ENCODE results near the gene NOS1.

NOS1 gene

DNA sequence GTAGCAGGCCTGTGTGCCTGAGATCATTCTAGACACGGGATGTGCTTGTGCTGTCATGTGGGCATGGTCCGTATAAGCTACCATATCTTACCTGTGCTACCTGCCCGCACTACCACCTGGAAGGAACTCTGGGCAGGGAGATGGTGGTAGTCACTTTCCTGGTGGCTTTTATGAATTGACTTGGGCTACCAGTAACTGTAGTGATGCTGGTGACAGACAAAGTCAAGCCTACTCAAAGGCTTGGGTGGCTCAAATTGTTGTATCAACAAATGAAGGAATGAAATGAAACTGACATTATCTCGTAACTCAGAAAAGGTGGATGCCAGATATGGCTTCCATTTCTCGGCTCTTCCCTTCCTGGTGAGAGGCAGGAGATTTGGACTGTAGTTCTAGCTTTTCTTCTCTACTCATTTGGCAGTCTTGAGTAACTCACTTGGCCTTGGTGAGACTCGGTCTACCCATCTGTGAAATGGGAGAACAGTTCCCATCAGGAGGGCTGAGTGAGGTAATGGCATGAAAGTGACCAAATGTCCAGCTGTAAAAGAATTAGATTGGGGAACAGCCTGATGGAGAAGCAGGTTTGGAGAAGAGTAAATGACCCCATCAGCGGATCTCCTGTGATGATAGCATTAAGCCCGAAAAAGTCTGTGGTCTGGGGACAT, 81.3 kb downstream of the NOS1 start:
- ChIA-PET CTCF (no interaction called here), POLR2A (ENCODE audit: low non-redundant PET) (no interaction called here)
- TF ChIP-seq, protein P1, sequence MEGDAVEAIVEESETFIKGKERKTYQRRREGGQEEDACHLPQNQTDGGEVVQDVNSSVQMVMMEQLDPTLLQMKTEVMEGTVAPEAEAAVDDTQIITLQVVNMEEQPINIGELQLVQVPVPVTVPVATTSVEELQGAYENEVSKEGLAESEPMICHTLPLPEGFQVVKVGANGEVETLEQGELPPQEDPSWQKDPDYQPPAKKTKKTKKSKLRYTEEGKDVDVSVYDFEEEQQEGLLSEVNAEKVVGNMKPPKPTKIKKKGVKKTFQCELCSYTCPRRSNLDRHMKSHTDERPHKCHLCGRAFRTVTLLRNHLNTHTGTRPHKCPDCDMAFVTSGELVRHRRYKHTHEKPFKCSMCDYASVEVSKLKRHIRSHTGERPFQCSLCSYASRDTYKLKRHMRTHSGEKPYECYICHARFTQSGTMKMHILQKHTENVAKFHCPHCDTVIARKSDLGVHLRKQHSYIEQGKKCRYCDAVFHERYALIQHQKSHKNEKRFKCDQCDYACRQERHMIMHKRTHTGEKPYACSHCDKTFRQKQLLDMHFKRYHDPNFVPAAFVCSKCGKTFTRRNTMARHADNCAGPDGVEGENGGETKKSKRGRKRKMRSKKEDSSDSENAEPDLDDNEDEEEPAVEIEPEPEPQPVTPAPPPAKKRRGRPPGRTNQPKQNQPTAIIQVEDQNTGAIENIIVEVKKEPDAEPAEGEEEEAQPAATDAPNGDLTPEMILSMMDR (conservative IDR thresholded peaks at IDR 0.05; ENCODE audit: low read depth), result no peak

DNA sequence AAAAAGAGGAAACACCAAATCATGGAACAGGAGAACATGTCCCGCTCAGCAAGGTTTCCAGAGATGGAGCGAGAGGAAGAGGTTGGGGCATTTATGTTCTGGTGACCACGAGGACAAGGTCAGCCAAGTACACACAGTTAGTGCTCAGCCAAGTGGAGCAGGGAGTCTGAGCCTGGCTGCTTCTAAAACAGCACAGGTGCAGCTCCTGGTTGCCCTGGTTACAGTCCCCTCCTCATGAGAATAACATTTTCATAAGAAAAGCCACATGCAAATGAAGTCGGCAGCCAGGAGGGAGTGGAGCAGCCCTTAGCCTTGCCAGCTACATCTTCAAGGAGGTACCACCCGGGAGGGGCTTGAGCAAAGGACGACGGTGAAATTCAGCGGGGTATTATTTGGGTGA, 81.8 kb downstream of the NOS1 start:
- DNase-seq (ENCODE audit: low spot score), result no peak
- CTCF ChIA-PET, result no interaction called here
- POLR2A ChIA-PET (ENCODE audit: low non-redundant PET), result no interaction called here
- no peak overlapping the region for H3K27ac ChIP-seq
- TF ChIP-seq, protein P1 (conservative IDR thresholded peaks at IDR 0.05; ENCODE audit: low read depth), result no peak

More for the DNA sequence above, 81.3 kb downstream of the NOS1 start:
- no peak for DNase-seq (ENCODE audit: low spot score)
- no peak overlapping the region for H3K27ac ChIP-seq

DNA sequence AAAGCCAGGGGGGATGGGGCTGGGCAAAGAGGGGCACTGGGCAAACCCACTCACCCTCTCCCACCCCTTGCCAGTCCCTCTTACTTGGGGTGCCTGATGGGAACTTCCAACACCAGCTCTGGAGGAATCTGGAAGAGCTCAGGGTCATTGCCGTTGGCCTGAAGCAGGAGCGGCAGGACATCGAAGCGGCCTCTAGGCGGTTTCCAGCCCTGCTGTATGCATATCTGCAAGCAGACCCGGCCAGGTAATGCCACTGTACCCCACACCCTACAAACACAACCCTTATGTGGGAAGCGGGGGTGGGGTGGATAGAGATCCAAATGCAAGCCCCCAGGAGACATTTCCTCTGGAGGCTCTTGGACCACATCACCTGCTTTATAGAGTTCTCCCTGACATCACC, 83.6 kb downstream of the NOS1 start:
- ChIA-PET POLR2A (ENCODE audit: low non-redundant PET) (no interaction called here), CTCF (interaction anchor here (1.3 kb wide), 1 partner anchor 89 kb away, joined by 6 read pairs; no protein-coding TSS in a partner anchor)
- DNase-seq (ENCODE audit: low spot score), result no peak
- TF ChIP-seq, protein P1 (conservative IDR thresholded peaks at IDR 0.05; ENCODE audit: low read depth), result no peak
- no peak overlapping the region for H3K27ac ChIP-seq

DNA sequence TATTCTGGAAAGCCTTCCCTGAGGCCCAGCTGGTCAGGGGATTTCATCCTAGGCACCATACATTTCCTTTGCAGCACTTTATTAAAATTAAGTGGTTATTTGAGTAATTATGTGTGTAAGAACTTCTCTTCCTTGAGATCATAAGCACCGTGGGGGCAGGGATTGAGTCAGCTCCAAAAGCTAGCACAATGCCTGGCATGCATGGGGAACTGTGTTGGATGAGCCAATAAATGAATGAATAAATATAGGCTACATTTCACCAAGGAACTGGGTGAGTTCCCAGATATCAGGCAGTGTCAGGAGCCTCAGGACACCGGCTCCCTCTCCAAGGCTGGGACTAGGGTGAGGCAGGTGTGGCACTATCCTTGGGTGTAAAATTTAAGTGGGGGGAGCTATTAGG, 88.3 kb downstream of the NOS1 start:
- POLR2A ChIA-PET (ENCODE audit: low non-redundant PET), result no interaction called here

DNA sequence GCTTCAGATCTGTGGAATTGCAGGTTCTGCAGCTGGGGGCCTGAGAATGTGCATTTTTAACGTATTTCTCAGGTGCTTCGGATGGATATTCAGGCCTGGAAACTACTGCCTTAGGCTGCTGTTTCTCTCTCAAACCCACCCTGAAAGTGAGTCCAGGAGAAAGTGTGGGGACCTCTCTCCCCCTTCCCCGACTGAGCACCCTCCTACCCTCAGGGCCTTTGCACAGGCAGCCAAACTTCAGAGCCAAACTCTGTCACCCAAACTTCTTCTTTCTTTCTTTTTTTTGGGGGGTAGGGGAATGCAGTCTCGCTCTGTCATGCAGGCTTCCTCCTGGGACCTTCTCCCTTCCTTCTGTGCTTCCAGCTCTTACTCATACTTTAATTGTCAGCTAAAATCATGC, 88.7 kb downstream of the NOS1 start:
- POLR2A ChIA-PET (ENCODE audit: low non-redundant PET), result no interaction called here
- TF ChIP-seq, protein P1 (conservative IDR thresholded peaks at IDR 0.05; ENCODE audit: low read depth), result no peak
- no peak for DNase-seq (ENCODE audit: low spot score)
- H3K27ac ChIP-seq, result no peak overlapping the region
- CTCF ChIA-PET, result no interaction called here

More for the DNA sequence above, 88.3 kb downstream of the NOS1 start:
- TF ChIP-seq, protein P1 (conservative IDR thresholded peaks at IDR 0.05; ENCODE audit: low read depth), result no peak
- CTCF ChIA-PET, result no interaction called here
- H3K27ac ChIP-seq, result no peak overlapping the region
- DNase-seq (ENCODE audit: low spot score), result no peak

DNA sequence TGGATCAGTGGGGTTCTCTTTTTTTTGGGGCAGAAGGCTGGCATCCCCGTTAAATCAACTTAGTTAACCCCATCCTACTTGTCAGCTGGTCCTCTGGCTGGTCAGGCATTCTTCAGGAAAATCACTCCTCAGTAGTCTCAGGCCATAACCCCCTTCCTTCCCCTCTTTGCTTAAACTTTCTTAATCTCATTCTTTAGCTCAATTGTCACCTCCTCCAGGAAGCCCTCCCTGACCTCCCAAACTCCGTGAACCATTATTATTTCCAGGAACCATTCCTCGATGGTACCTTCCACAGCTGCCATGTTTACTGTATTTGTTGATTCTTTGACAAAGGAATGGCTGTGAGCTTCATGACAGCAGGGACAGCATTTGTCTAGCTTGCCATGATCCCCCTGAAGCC, 98.7 kb downstream of the NOS1 start:
- ChIA-PET CTCF (interaction anchor here (0.5 kb wide), 1 partner anchor 11 kb away, joined by 3 read pairs; no protein-coding TSS in a partner anchor), POLR2A (ENCODE audit: low non-redundant PET) (no interaction called here)
- no peak for DNase-seq (ENCODE audit: low spot score)
- TF ChIP-seq, protein P1 (conservative IDR thresholded peaks at IDR 0.05; ENCODE audit: low read depth), result no peak
- no peak overlapping the region for H3K27ac ChIP-seq

Measured in RWPE1 (cell line).